Endometrial microvascular endothelial cells (primary cell): ENCODE results near the gene NOTUM. TPM values are rescaled to one million over a fixed set of nuclear protein-coding genes. Genes with fewer than 3 reads are reported as not detected.
"Not testable (repeated sequence)": the region's sequence is repeated elsewhere in the genome, so short reads cannot be mapped to it uniquely, and the experiment has no call there.

Experiments used
- in situ Hi-C: cut with HindIII; loops from 2 replicates; pipeline ENCODE4 v1.10.0; 2017; ENCODE audit warnings: low sequenced_read_pairs, low pct_unique_long_range_greater_than_20kb; ENCODE audit errors: inconsistent ontology term
- total RNA-seq: library from RNA; depleted of rRNA; stranded (reverse); fragments of >200 nt; gene quantifications from one replicate; pipeline ENCODE4 v1.2.3, GENCODE V29; 2015; ENCODE audit errors: inconsistent ontology term

NOTUM gene
- total RNA-seq, 1 donor from 2014 or later: not detected

- in situ Hi-C loops: no loop called here
Observed at GRCh38 chr17:81928544-81929252, 32.3 kb downstream of the NOTUM start.

- in situ Hi-C loops: no loop called here
Observed at GRCh38 chr17:81927653-81928543, 33.1 kb downstream of the NOTUM start, which contains the start of gene MAFG. TSS of gene MAFG (minus strand) at chr17:81927735. CDS start at chr17:81923185, 4,550 bp downstream.

GRCh38 chr17:81927152-81927652, 33.8 kb downstream of the NOTUM start:
- in situ Hi-C loops: no loop called here

GRCh38 chr17:81926451-81927151, 34.4 kb downstream of the NOTUM start:
- in situ Hi-C loops: no loop called here

- in situ Hi-C loops: no loop called here
Observed at GRCh38 chr17:81925860-81926450, 35.0 kb downstream of the NOTUM start.

DNA sequence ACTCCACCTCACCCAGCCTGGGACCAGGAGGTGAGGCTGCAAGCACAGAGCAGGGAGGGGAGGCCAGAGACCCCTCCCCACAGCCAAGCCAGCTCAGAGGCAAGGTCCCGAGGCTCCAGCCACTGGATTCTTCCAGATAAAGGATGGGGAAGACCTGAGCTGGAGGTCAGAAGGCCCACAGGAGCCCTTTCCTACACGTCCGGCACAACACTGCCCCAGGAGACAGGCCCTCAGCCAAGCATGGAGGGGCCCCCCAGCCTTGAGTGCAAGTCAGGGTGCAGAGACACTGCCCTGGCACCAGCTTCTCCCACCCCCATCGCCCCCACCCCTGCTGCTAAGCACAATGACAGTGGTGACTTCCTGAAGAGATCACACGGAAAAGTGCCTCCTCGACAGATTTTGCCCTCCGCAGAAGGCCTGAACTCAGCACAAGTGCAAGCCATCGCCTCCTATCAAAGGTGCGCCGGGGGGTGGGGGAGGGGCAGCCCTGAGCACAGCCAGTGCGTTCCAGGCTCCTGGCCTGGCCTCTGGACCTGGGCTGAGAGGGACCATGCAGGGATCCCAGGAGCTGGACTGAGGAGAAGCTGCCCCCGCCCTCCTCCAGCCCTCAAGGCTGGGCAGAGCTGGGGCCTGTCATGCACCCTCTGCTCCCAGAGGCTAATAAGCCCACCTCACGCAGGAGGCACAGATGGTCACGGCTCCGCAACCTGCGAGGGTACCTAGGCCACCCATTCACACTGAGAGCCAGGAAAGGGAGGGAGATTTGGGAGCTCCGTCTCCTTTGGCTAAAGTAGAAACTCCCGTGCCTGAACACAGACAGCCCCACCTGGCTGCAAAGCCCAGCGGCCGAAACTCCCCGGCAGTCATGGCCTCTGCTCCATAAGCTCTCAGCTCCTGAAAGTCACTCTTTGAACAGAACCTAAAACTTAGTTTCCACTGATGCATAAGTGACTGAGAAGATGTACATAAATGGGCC, 36.1 kb downstream of the NOTUM start:
- in situ Hi-C loops: no loop called here

GRCh38 chr17:81923302-81924260, 37.4 kb downstream of the NOTUM start:
- in situ Hi-C loops: no loop called here

DNA sequence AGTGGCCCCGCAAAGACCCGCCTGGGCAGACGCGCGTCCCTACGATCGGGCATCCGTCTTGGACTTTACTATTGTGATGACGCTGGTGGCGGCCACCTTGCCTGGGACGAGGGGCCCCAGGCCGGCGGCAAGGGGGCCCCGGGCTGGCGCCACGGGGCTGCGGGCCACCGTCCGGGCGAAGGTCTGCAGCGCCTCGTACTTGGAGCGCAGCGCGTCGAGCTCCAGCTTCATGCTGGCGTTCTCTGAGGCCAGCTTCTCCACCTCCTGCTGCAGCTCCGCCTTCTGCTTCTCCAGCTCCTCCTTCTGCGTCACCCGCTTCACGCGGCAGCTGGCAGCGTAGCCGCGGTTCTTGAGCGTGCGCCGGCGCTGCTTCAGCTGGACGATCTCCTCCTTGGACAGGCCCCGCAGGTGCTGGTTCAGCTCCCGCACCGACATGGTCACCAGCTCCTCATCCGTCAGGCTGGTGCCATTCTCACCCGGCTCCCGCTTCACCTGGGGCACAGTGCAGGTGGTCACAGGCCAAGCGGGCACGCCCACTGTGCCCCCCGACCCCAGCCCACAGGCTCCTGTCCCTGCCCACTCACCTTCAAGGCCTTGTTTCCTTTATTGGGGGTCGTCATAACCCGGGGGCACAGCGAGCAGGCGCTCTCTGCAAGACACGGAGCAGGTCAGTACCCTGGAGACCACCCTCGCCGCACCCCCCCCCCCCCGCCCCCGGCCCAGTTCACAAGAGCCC, 38.3 kb downstream of the NOTUM start:
- in situ Hi-C loops: no loop called here

- in situ Hi-C loops: no loop called here
Observed at GRCh38 chr17:81921996-81922565, 38.9 kb downstream of the NOTUM start.

- in situ Hi-C loops: no loop called here
Observed at GRCh38 chr17:81921537-81921862, 39.5 kb downstream of the NOTUM start.

GRCh38 chr17:81920612-81921536, 40.1 kb downstream of the NOTUM start:
- in situ Hi-C loops: no loop called here

- in situ Hi-C loops: no loop called here
Observed at GRCh38 chr17:81918832-81919545, 42.0 kb downstream of the NOTUM start.

DNA sequence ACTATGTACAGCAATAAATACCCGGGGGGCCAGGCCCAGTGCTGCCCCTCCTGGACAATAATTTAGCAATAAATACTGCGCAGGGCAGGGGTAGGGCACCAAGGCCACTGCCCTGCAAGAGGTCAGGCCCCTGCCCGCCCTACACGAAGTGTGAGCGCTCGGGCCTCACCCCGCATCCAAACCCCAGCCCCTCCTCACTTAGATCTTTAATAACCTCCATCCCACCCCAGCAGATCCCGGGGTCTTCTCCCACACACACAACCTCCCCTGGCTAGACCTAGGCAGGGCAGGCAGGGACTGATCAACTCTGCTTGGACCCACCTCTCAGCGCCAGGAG, 42.7 kb downstream of the NOTUM start:
- in situ Hi-C loops: not testable (repeated sequence)

- in situ Hi-C loops: no loop called here
Observed at GRCh38 chr17:81917565-81918332, 43.2 kb downstream of the NOTUM start, which contains the start of gene SIRT7. TSS of gene SIRT7 (minus strand) at chr17:81918176. CDS start at chr17:81918131, 45 bp downstream.
